Epithelial cell of proximal tubule (primary cell): ENCODE data around the gene DOCK7. TPM values are rescaled to one million over a fixed set of nuclear protein-coding genes. Genes with fewer than 3 reads are reported as not detected.

Experiments
- DNase-seq: peaks from one replicate; pipeline ENCODE4 v3.0.0-alpha.2; 2011; ENCODE audit warnings: low read depth
- H3K4me3 ChIP-seq: 2 replicates; pipeline ENCODE4 v1.5.1; 2011; ENCODE audit warnings: low read depth, mild to moderate bottlenecking, low read length
- CTCF ChIP-seq: conservative IDR thresholded peaks from 2 replicates; pipeline ENCODE4 v1.5.1; 2012; ENCODE audit warnings: low read depth, mild to moderate bottlenecking, low read length
- total RNA-seq: library from RNA; depleted of rRNA; stranded (reverse); fragments of >200 nt; gene quantifications from 2 replicates; pipeline ENCODE4 v1.2.3, GENCODE V29; 2015

DOCK7 gene
- total RNA-seq, 1 donor from 2014 or later, result 72.9 TPM

- TF ChIP-seq CTCF, result no peak
- no peak overlapping the region for H3K4me3 ChIP-seq
- DNase-seq, result no peak
These were observed 206.5 kb downstream of the DOCK7 start for GRCh38 chr1:62481681-62482080.

GRCh38 chr1:62476525-62477219 is 211.5 kb downstream of the DOCK7 start:
- no peak overlapping the region for H3K4me3 ChIP-seq
- DNase-seq, result no peak
- TF ChIP-seq CTCF, result no peak

- DNase-seq, result no peak
- no peak overlapping the region for H3K4me3 ChIP-seq
- TF ChIP-seq CTCF, result no peak
These were observed 221.1 kb downstream of the DOCK7 start for GRCh38 chr1:62467092-62467491.

GRCh38 chr1:62462370-62462769 is 225.8 kb downstream of the DOCK7 start:
- no peak for TF ChIP-seq CTCF
- no peak overlapping the region for H3K4me3 ChIP-seq
- no peak for DNase-seq

GRCh38 chr1:62457955-62458354 is 230.2 kb downstream of the DOCK7 start:
- no peak overlapping the region for H3K4me3 ChIP-seq
- no peak for DNase-seq
- TF ChIP-seq CTCF, result no peak

GRCh38 chr1:62452951-62453350 is 235.2 kb downstream of the DOCK7 start:
- no peak for TF ChIP-seq CTCF
- no peak for DNase-seq
- no peak overlapping the region for H3K4me3 ChIP-seq

GRCh38 chr1:62450301-62450700 is 237.9 kb downstream of the DOCK7 start:
- no peak for TF ChIP-seq CTCF
- no peak for DNase-seq
- no peak overlapping the region for H3K4me3 ChIP-seq
